Kidney glomerular epithelial cell (primary cell): Measurements from ENCODE around the gene RARB.

Experiments
- DNase-seq: peaks from one replicate; lab custom pipeline; 2025; lab: John Stamatoyannopoulos, UW

RARB gene

DNA sequence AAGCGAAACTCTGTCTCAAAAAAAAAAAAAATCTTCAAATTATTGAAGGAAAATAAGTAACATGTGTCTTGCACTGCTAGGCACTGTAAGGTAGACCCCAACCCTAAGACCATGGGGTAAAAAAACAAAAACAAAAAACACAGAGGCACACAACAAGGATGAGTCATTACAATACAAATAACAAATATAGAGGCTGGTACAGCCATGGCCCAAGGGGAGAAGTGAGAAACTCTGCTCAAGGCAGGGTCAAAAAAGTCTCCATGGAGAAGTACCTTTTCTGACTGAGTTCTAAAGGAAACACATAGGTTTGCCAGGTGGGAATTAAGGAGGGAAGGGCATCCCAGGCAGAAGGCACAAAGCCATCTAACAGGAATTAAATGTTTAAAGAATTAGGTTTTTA lies 182.1 kb downstream of the RARB start:
- no peak for DNase-seq

DNA sequence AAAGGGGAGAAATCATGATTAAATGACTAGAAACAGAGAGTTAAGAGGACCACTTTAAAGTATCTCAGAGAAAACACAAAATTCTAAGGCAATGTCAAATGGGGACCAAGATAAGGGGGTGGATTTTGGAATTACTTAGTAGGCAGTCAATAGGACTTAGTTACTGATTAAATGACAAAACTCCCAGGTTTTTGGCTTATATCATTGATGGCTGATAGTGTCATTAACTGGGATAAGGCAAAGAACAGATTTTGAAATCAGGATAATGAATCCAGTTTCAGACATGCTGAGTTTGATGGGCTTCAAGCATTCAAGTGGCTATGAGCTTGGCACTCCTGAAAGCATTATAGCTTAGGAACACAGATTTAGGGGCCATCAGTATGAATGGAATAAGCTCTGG lies 182.7 kb downstream of the RARB start:
- no peak for DNase-seq

DNA sequence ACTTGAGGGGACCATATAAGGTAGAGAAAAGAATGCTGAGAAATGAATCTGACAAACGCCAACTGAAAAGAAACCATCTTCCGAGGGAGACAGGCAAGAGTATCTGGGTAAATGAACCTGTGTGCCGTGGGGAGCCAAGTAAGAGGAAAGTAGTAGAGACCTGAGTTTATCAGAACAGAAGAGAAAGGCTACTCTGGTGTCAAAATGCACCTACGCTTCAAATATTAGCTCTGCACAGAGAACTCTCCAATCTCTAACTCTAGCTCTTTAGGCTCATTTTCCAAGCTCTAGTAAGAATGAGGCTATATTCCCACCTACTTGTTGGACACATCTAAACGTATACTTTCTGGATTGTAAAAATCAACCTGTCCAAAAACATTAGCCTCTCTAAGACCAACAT lies 183.1 kb downstream of the RARB start:
- DNase-seq, result no peak

DNA sequence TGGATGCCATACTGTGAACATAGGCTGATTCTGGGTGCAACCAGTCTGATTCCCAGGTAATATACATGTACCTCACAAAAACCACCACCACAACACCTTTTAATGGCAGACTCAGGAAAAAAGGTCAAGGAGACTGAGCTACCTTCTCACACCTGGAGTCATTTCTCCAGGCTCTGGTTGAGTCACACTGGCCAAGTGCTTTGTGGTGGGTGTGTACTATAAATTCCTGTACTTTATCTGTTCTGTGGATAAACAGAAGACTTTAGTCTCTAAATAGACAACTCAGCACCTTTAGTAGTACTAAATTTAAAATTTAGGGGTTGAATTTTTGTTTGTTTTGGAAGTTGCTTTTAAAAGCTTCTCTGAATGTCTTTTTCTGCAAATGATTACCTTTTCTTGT lies 190.0 kb downstream of the RARB start:
- no peak for DNase-seq

DNA sequence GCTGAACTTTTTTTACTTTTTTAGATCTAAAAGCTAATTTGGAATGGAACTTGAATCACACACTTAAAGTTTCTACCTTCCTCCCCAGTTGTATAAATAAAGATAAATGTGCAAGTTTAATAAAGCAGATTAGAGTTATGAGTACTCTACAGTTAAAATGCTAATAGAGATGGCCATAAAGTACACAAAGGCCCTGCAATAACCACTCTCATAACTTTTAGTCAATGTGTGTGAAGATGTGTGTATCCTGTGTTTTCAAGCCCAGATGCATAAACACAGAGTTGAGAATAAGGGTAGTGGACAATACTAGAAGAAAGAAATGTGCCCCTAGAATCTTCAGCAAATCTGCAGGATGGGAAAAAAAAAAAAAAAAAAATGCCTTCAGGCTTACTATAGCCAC lies 191.3 kb downstream of the RARB start:
- DNase-seq, result no peak

DNA sequence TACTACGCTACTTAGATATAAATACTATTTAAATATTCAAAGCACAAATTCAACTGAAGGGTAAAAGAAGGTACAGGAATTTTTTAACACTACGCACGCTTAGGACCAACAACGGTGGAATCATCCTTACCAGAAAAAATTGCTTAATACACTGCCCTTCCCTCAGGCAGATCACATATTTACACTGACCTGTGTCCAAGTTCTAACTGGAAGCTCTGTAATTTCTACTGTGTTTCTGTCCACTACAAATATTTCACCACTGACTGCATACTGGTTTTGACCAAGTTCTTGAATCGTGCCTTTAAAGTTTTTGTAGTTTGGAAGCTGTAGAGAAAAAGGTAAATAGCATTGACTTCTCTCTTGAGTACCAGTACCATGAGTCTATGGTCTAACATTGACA lies 192.4 kb downstream of the RARB start:
- DNase-seq, result no peak

DNA sequence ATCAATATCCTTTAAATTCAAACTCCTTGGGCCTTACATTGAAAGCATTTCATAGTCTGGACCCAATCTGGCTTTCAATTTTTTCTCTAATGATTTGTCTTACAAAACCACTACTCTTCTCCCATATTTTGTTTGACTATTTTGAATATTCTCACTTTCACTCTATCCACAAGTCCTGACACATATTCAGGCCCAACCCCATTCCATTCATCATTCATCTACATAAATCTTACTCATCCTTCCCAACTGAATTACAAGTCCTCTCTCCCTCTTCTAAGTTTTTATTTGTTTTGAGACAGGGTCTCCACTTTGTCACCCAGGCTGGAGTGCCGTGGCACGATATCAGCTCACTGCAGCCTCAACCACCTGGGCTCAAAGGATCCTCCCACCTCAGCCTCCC lies 193.0 kb downstream of the RARB start:
- no peak for DNase-seq

DNA sequence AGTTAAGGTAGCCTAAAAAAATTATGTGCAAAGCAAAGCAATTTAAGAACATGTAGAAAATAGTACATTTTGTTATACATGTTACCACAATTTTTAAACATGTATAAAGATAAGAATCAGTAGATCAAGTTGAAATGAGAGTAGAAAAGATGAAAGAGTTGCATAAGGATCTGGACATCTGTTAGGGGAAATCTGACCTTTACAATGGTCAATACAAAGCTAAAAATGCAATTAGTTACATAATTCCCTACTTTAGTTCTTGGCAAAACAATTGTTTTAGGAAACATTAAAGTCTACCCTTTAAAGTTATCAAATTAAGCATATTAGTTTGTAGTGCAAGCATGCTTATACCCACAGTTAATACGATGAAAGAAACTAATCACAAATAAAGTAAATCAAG lies 203.9 kb downstream of the RARB start:
- DNase-seq, result no peak

DNA sequence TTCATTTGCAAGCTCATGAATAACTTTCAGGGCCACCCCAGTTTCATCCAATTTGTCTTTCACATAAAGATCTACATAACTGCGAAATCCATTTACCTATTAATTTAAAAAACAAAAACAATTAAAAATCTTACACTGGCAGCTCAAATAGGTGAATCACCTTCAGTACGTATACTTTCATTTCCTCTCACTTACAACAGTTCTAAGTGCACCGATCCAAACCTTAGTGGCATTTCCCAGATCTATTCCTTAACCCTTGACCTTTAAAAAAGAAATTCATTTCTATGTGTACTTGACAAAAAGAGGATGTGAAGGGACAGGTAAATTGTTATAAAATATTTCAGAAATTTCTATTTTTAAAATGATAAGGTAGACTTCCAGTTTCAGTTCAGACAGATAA lies 205.9 kb downstream of the RARB start:
- DNase-seq, result no peak

DNA sequence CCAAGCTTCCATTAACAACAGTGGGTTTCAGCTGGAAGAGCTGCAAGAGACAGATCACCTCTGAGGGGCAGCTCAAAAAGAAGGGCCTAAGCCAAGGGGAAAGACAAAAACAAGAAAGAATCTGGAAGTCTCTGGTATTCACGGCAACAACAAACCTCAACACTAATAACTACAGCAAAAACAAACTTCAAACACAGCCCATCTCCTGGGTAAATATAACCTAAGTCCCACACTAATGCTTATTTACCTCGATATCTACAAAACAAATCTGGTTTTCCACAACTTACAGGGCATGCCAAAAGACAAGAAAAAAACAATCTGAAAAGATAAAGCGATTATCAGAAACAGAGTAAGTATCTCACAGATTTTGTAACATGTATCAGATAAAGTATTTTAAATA lies 207.0 kb downstream of the RARB start:
- no peak for DNase-seq
